Measurements from ENCODE around the gene FBF1.

FBF1 gene

DNA sequence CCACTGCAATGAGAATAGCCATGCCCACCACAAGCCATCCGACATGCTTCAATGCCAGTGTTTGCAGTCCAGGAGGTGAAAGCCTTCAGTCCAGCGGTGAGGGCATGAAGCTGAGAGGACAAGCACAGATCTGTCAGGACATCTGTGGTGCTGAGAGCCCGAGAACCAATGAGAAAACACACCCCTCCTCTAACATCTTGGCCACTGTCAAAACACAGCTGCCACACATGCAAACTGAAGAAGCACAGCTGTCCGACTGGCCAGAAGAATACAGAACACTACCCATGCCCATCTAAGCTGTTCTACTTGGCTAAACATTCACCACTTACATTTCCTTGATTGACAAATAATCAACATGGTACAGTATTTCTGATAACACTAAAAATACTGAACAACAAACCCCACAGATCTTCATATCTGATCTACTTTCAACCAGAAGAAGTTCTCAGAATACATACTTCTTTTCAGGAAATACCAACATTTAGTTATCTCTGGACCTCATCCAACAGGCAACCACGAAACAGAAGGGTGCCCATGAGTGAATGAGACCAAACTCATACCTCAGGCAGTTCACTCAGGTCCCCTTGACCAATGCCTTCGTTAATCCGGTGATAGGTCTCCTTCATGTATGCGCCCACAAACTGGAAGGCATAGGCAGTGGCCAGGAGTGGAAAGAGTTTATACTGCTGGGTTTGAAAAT lies 10.2 kb upstream of the FBF1 start:
- no peak for DNase-seq

- DNase-seq, result no peak
Observed at GRCh38 chr17:75950421-75950820, 9.6 kb upstream of the FBF1 start.

- DNase-seq, result no peak
Observed at GRCh38 chr17:75945211-75945610, 4.4 kb upstream of the FBF1 start.

- no peak for DNase-seq
Observed at GRCh38 chr17:75943491-75943890, 2.6 kb upstream of the FBF1 start.

DNA sequence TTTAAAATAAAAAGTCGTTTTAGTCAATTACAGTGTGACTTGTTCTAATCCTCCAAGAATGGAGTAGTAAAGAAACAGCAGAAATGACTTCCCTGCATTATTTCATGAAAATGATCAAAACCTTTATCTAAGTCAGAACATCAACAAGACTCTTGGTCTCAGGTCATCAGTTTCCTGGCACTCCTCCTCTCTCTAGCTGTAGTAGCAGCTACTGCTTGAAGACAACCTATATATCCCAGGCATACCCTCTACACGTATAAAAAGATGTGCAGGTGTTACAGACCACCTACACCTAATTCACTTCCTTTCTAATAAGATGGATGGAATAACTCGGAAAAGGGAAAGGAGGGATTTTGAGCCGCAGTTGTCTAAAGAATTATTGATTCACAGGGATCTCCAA lies 1.6 kb upstream of the FBF1 start:
- DNase-seq, result no peak

- no peak for DNase-seq
Observed at GRCh38 chr17:75941442-75941819, 589 bp upstream of the FBF1 start.

DNA sequence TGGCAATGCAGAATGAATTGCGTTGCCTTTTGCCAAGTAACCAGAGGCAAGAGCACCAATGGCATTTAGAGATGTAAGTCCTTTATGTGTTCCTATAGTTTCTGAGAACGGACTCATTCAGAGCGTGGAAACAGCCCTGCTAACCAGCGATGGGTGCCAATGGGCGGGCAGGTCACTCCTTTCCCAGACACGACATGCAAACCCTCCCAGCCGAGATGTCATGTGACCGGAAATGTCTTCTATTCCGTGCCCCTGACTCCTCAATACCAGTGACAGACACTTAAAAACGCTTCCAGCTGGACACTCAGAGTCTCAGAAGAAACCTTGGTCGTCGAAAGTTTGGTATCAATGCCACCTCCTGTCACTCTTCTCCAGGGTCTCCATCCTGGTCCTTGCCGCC lies 3.2 kb downstream of the FBF1 start:
- no peak for DNase-seq

DNA sequence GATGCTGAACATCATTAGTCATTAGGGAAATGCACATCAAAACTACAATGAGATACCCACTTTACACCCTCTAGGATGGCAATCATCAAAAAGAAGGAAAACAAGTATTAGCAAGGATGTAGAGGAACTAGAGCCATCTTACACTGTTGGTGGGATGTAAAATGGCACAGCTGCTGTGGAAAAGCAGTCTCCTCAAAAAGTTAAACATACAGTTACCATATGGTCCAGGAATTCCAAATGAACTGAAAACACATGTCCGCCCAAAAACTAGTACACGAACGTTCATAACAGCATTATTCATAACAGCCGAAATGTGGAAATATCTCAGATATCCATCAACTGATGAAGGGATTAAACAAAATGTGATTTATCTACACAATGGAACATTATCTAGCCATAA lies 7.0 kb downstream of the FBF1 start:
- no peak for DNase-seq

DNA sequence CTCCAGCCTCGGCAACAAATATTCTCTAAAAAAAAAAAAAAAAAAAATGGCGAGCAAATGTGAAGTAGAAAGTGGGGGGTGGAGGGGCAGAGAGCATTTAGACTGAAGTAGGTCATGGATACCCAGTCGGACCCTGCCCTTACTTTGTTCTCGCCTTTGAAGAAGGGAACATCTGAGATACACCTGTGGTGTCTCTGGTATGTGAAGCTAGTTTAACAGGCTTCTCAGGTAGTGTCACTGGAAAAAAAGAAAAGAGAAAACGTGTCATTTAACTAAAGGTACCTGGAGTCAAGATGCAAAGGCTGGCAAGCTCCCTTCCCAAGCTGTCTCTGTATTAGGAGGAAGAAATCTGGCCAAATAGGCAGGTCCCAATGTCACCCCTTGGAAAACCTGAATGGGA lies 8.0 kb downstream of the FBF1 start:
- no peak for DNase-seq

DNA sequence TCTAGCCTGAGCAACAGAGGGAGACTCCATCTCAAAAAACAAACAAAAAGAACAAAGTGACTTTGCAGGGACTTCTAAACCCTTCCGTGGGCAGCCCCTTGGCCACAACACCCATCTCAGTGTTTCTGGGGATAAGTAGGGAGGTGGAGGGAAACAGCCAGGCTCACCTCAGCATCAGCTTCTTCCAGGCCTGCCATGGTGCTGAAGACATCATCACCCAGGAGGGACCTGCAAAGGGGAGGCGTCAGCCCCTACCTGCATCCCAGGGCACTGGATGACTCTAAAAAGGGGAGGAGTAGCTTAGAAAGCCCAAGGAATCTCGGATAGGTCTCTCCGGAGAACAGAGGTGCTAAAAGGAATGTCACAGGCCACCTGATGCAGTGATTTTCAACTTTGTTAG lies 9.8 kb downstream of the FBF1 start:
- DNase-seq, result no peak

GRCh38 chr17:75927286-75927922 lies 13.4 kb downstream of the FBF1 start:
- no peak for DNase-seq

DNA sequence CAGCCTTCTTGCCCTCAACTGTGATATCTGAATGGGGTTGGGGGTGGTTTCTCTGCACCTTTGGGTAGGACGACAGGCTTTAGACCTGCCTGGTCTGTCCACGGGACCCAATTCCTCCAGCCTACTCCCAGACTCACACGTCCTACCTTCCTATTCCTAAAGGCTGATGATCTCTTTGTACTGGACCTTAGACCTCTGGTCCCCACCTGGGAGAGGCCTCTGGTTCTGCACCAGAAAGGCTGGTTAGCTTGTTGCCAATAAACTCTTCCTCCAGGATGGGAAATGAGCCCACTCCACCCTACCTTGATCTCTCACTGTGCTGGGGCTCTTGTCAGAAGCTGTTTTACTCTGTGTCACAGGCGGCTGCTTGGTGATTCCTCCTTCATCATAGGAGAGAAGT lies 14.4 kb downstream of the FBF1 start:
- DNase-seq, result no peak

GRCh38 chr17:75925912-75926311 lies 14.9 kb downstream of the FBF1 start:
- no peak for DNase-seq

GRCh38 chr17:75925103-75925502 lies 15.7 kb downstream of the FBF1 start:
- DNase-seq, result no peak

GRCh38 chr17:75922963-75923874 lies 17.6 kb downstream of the FBF1 start:
- DNase-seq, result no peak

- DNase-seq, result no peak
Observed at GRCh38 chr17:75922173-75922961, 18.5 kb downstream of the FBF1 start.

- no peak for DNase-seq
Observed at GRCh38 chr17:75921596-75921995, 19.2 kb downstream of the FBF1 start.

DNA sequence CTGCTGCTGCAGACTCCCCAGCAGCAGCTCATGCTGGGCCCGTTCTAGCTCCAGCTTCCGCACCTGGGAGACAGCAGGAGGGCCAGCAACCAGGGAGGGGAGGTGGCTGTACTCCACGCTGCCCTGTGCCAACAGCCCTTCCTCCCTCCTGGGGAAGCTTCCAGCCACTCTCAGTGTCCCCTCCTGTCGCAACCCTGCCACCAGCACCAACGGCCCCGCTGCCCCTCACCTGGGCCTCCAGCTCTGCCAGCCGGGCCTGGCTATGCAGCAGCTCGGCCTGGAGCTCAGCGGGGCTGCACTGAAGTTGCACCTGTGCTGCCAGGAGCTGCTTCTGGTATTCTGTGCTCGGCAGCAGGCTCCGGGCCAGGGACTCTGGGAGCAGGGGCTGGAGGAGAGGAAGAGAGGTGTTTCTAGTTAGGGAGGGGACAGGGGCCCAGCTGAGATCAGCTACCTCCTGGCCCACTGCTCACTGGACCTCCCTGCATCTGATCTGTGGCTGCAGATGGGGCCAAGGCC lies 20.7 kb downstream of the FBF1 start:
- no peak for DNase-seq

GRCh38 chr17:75919611-75920010 lies 21.2 kb downstream of the FBF1 start:
- DNase-seq, result no peak

GRCh38 chr17:75917917-75918445 lies 22.9 kb downstream of the FBF1 start:
- DNase-seq, result no peak

- no peak for DNase-seq
Observed at GRCh38 chr17:75917141-75917916, 23.5 kb downstream of the FBF1 start.

- no peak for DNase-seq
Observed at GRCh38 chr17:75915268-75915667, 25.6 kb downstream of the FBF1 start.
